GM20000 (cell line): Measurements from ENCODE around the gene TMEM151B.

ENCODE experiments used
- DNase-seq: peaks from one replicate; pipeline ENCODE4 v3.0.0; 2012; ENCODE audit warnings: low spot score
- CTCF ChIP-seq: IDR thresholded peaks from 2 replicates; pipeline ENCODE4 v1.5.1; 2012; ENCODE audit warnings: mild to moderate bottlenecking, control low read depth; ENCODE audit errors: extremely low read depth, missing control alignments

Gene TMEM151B

DNA sequence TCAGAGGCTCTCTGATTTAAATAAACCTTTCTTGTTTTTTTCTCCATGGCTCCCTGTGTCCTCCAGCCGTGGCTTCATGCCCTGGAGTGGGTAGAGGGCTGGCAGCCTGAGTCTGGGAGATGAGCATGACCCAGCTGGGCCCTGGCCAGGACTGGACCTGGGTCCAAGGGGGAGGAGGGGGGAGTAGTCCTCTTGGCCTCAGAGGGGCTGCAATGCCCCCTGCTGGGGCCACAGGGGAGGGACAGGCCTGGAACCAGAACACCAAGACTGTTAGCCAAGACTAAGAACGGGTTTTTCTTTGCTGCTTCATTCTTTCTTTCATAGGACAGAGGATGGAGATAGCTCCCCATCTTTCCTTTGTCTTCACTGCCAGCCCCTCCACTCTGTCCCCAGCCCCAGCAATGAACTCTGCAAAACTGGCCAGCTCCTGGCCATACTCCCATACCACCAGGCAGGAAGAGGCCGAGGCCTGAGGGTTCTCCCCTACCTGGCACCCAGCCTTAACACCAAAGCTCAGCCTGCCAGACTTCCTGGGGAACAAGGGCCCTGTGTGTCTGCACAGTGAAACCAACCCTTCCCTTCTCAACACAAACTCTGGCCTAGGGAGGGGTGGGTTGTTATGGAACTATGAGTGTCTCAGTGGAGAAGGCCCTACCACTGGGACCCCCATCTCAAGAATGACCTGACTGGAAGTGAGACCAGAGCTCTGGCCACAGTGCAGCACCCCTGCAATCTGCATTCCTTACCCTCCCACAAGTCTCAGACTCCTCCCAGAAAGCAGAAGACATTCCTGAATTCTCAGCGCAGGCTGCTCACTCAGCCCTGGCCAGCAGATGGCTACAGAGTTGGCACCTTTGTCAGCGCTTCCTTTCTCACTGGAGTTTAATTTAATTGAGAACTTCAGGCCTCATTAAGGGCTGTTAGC lies 35.9 kb upstream of the TMEM151B start:
- TF ChIP-seq CTCF: peak; percentile 63
- peak; percentile 74 for DNase-seq

DNA sequence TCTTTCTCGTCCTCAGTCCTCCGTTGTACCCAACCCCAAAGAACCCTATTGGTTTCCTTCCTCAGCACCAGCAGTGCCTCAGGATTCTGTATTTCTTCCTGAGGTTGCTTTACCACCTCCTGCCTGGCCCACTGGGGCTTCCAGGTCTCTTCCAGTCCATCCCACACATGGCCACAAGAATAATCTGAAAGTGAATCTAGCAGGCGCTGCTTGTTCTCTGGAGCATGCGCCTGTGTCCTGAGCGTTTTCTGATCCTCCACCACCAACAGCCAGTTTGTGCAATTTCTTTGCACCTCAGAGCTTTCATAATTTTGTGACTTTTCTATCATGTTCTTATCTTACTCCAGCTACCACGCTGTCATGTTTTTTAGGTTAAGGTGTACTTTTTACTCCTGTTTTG lies 35.0 kb upstream of the TMEM151B start:
- no peak for TF ChIP-seq CTCF
- no peak for DNase-seq

GRCh38 chr6:44235891-44236516 lies 34.2 kb upstream of the TMEM151B start:
- DNase-seq: no peak
- TF ChIP-seq CTCF: no peak

DNA sequence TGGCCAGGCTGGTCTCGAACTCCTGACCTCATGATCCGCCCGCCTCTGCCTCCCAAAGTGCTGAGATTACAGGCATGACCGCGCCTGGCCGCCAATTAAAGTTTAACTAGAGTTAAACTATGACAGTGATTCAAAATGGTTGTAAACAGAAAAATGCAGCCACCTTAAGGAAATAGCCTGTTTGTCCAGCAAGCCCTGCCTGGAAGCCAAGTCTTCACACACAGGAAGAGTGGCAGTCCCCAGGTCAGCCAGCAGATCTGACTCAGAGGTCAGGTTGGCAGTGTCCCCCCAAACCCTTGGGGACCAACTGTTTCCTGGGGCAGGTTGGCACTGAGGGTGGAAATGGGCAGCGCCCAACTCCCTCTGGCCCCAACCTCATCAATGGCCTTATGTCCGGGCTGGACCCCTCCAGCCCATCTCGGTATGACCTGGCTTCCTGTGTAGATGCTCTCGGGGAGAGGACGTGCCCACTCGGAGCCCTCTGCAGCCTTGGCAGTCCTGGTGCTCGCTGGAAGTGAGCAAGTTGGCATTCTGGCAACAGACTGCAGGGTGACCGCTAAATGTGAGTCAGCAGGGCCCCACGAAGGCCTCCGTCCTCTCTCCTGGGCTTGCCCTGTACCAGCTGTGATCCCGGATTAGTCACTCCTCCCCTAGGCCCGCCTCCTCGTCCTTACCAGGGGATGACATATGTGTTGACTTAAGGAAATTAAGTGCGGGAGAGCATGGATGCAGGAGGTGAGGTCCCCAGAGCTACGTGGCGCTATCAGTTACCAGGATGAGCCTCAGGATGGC lies 33.0 kb upstream of the TMEM151B start:
- TF ChIP-seq CTCF: no peak
- DNase-seq: peak; percentile 78

DNA sequence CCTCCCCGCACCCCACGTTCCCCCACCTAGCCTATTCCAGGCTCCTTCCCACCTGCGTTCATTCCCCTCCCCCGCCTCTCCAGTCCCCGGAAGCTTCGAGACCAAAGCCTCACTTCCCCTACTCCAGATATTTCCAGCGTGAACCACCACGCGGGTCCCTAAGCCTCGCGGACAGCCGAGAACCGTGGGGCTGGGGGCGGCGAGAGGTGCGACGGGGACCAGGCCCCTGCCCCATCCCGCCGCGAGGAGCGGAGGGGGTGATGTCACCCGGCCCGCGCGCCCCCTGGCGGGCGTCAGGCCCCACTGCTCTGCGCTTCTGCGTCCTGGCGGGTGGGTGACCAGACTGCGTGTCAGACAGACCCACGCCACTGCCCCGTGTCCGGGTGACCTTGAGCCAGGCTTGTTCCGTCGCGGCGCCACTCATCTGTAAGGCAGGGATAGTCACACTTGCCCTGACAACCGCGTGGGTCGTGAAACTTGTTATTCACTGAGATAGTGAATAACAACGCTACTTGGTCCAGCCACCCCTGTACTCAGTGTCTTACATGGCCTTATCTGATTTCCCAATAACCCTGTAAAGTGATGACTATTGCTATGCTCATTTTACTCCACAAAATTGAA lies 32.3 kb upstream of the TMEM151B start:
- DNase-seq: peak; percentile 88
- TF ChIP-seq CTCF: peak; percentile 94

- TF ChIP-seq CTCF: no peak
- DNase-seq: no peak
These were observed 31.4 kb upstream of the TMEM151B start for GRCh38 chr6:44238687-44239350.
